K562 (cell line): ENCODE data around the gene COX19. TPM values are rescaled to one million over a fixed set of nuclear protein-coding genes. Genes with fewer than 3 reads are reported as not detected.

ENCODE experiments used
- ATAC-seq: fragments of 200-7000 bp; cut with Tn5 transposase; 3 replicates; pipeline ENCODE4 v1.9.1; 2020; ENCODE audit warnings: moderate library complexity
- BruUV-seq: library from RNA; stranded (reverse); fragments of 400-500 nt; replicated peaks from 2 replicates; lab custom pipeline; 2021; lab: Mats Ljungman, UMichigan
- CTCF ChIA-PET: fragments of 300-600 bp; formaldehyde crosslinking; extraction: SDS; loops from one replicate; lab custom pipeline; 2021; ENCODE audit warnings: low intra/inter-chr PET ratio; lab: Yijun Ruan, JAX
- POLR2A ChIA-PET: fragments of 300-600, 350-650 bp; sonication (Branson Sonifier 250); formaldehyde crosslinking; extraction: SDS; loops from one replicate; lab custom pipeline; 2021; ENCODE audit warnings: antibody characterized with exemption, inconsistent platforms; lab: Yijun Ruan, JAX
- DNase-seq, 4 experiments: peaks; one replicate each; pipeline versions ENCODE4 v3.0.0 to v3.0.0-alpha.2; 2011 to 2018; ENCODE audit warnings: low spot score in 3 of 4, mixed read lengths in 3 of 4; ENCODE audit errors: extremely low read depth in 1 of 4
- FAIRE-seq: peaks from 2 replicates; lab custom pipeline; 2011; peaks lifted over from hg19 to GRCh38; lab: Jason Lieb, UNC
- H2AFZ ChIP-seq: 2 replicates; pipeline ENCODE4 v1.6.0; 2011; ENCODE audit warnings: low read depth, low read length, control low read depth, inconsistent platforms
- H3K27ac ChIP-seq: fragments of 200-600 bp; 3 replicates; pipeline ENCODE4 v1.8.0; 2011; ENCODE audit warnings: low read depth, mild to moderate bottlenecking, control low read depth, inconsistent platforms, low read length, moderate library complexity, mixed read lengths; ENCODE audit errors: extremely low read depth
- H3K27me3 ChIP-seq, 2 experiments: fragments of 300-600 bp in 1 of 2; 2 replicates in 1 of 2; 3 replicates in 1 of 2; pipeline versions ENCODE4 v1.6.0 to v1.8.0; 2011; ENCODE audit warnings: inconsistent platforms in 2 of 2, low read length in 2 of 2, mild to moderate bottlenecking in 1 of 2, mixed read lengths in 1 of 2, moderate library complexity in 1 of 2; ENCODE audit not compliant: control insufficient read depth in 2 of 2, insufficient read depth in 2 of 2
- H3K36me3 ChIP-seq: fragments of 300-600 bp; 3 replicates; pipeline ENCODE4 v1.8.0; 2011; ENCODE audit warnings: mild to moderate bottlenecking, low read length, inconsistent platforms; ENCODE audit not compliant: control insufficient read depth, insufficient read depth
- H3K4me1 ChIP-seq, 2 experiments: fragments of 200-600 bp in 1 of 2; replicated peaks in 1 of 2; 2 replicates in 1 of 2; 3 replicates in 1 of 2; pipeline versions ENCODE4 v1.5.1 to v1.8.0; 2011; ENCODE audit warnings: inconsistent platforms in 2 of 2, low read length in 2 of 2, mild to moderate bottlenecking in 1 of 2, mixed read lengths in 1 of 2, moderate library complexity in 1 of 2; ENCODE audit not compliant: control insufficient read depth in 2 of 2, insufficient read depth in 2 of 2
- H3K4me2 ChIP-seq: 2 replicates; pipeline ENCODE4 v1.6.1; 2011; ENCODE audit warnings: low read length, control low read depth, inconsistent platforms, mixed read lengths; ENCODE audit not compliant: insufficient read depth
- H3K4me3 ChIP-seq: fragments of 200-600 bp; sonication (generic), shearing (Covaris generic); 2 replicates; pipeline ENCODE4 v1.5.1; 2016; ENCODE audit warnings: control low read depth, inconsistent platforms
- H3K79me2 ChIP-seq: fragments of 200-600 bp; 3 replicates; pipeline ENCODE4 v1.8.0; 2011; ENCODE audit warnings: low read length, inconsistent platforms; ENCODE audit not compliant: control insufficient read depth, insufficient read depth
- H3K9ac ChIP-seq, 2 experiments: 2 replicates each; pipeline versions ENCODE4 v1.6.0 to v1.6.1; 2011; ENCODE audit warnings: low read depth in 2 of 2, low read length in 2 of 2, control low read depth in 1 of 2, inconsistent platforms in 1 of 2, mild to moderate bottlenecking in 1 of 2, mixed read lengths in 1 of 2; ENCODE audit not compliant: insufficient read depth in 1 of 2
- H3K9me1 ChIP-seq: one replicate; pipeline ENCODE4 v1.6.0; 2011; ENCODE audit warnings: inconsistent platforms, mild to moderate bottlenecking, low read length, moderate library complexity; ENCODE audit not compliant: control insufficient read depth, insufficient read depth
- H3K9me3 ChIP-seq: replicated peaks from 2 replicates; pipeline ENCODE4 v1.5.1; 2011; ENCODE audit warnings: low read depth, low read length, inconsistent platforms; ENCODE audit not compliant: control insufficient read depth, insufficient read depth
- H4K20me1 ChIP-seq: replicated peaks from 2 replicates; pipeline ENCODE4 v1.6.1; 2011; ENCODE audit warnings: low read length, inconsistent platforms, mixed read lengths; ENCODE audit not compliant: control insufficient read depth, insufficient read depth
- CREB5 ChIP-seq: fragments of 250-450 bp; sonication (Bioruptor Pico); IDR thresholded peaks from 2 replicates; pipeline ENCODE4 v1.5.0; 2020; ENCODE audit warnings: mild to moderate bottlenecking
- MED1 ChIP-seq: sonication (generic); formaldehyde crosslinking; IDR thresholded peaks from 2 replicates; pipeline ENCODE4 v1.8.1; 2023; ENCODE audit warnings: missing genetic modification reagents, borderline replicate concordance
- NBN ChIP-seq: fragments of 450-650 bp; IDR thresholded peaks from 2 replicates; pipeline ENCODE4 v1.6.1; 2016; ENCODE audit warnings: low read depth, mild to moderate bottlenecking
- NR2C2 ChIP-seq, 2 experiments: fragments of 200-800 bp in 1 of 2; sonication (Bioruptor generic) in 1 of 2; sonication (generic) in 1 of 2; formaldehyde crosslinking in 1 of 2; IDR thresholded peaks; 2 replicates each; pipeline versions ENCODE4 v1.6.1 to v1.8.0; 2016 to 2022; ENCODE audit warnings: mild to moderate bottlenecking in 1 of 2, missing compliant biosample characterization in 1 of 2, missing genetic modification characterization in 1 of 2, missing genetic modification reagents in 1 of 2
- POLR3A ChIP-seq: IDR thresholded peaks from 2 replicates; pipeline ENCODE4 v1.6.1; 2011; ENCODE audit warnings: borderline replicate concordance, mild to moderate bottlenecking, moderate library complexity; ENCODE audit not compliant: insufficient read length, insufficient read depth; ENCODE audit errors: extremely low read depth
- SLC30A9 ChIP-seq: fragments of 250-450 bp; sonication (Bioruptor Pico); IDR thresholded peaks from 2 replicates; pipeline ENCODE4 v1.8.0; 2022; ENCODE audit warnings: mild to moderate bottlenecking, moderate library complexity
- YY1 ChIP-seq, 3 experiments: IDR thresholded peaks; 2 replicates each; pipeline ENCODE4 v1.6.1; 2011; ENCODE audit warnings: low read length in 2 of 3, mild to moderate bottlenecking in 2 of 3, moderate library complexity in 2 of 3, borderline replicate concordance in 1 of 3, control low read depth in 1 of 3, low read depth in 1 of 3; ENCODE audit not compliant: insufficient read depth in 3 of 3, insufficient replicate concordance in 2 of 3, control insufficient read depth in 1 of 3, insufficient read length in 1 of 3; ENCODE audit errors: extremely low read depth in 1 of 3
- ZNF282 ChIP-seq: sonication (generic); formaldehyde crosslinking; IDR thresholded peaks from 2 replicates; pipeline ENCODE4 v1.8.1; 2023; ENCODE audit warnings: missing genetic modification reagents
- ZNF592 ChIP-seq: fragments of 450-650 bp; IDR thresholded peaks from 2 replicates; pipeline ENCODE4 v1.6.1; 2017; ENCODE audit warnings: antibody characterized with exemption, mild to moderate bottlenecking
- ZNF76 ChIP-seq: fragments of 250-450 bp; sonication (Bioruptor Pico); IDR thresholded peaks from 2 replicates; pipeline ENCODE4 v1.4.0; 2020; ENCODE audit warnings: mild to moderate bottlenecking, moderate library complexity, borderline replicate concordance
- WGBS: fragments of 100-300 bp; shearing (Covaris generic); methylation state at CpG from one replicate; pipeline ENCODE4 v1.1.6; 2016; ENCODE audit warnings: low coverage, mixed read lengths; ENCODE audit not compliant: insufficient coverage; ENCODE audit errors: missing lambda C conversion rate; 5-methylcytosine and 5-hydroxymethylcytosine counted together
- in situ Hi-C: fragments of 300-500 bp; cut with MboI; formaldehyde crosslinking; loops from 4 replicates; pipeline ENCODE4 v1.15.0; 2018; ENCODE audit warnings: inconsistent platforms, mixed read lengths
- intact Hi-C: fragments of 100-400 bp; cut with micrococcal nuclease; formaldehyde crosslinking; loops from 2 replicates; pipeline ENCODE4 v1.14.2; 2022
- polyA plus RNA-seq, 8 experiments: library from polyadenylated mRNA; depleted of rRNA in 4 of 8; stranded (reverse) in 5 of 8; unstranded in 3 of 8; fragments of >200 nt; fragmentation: Nextera tagmentation in 2 of 8; fragmentation: Illumina TruSeq in 1 of 8; extraction: Ambion mirVana in 2 of 8; extraction: Trizol in 1 of 8; gene quantifications; 2 replicates each; pipeline versions ENCODE4 v1.2.1 to v1.2.3, GENCODE V29; 2011 to 2014; ENCODE audit warnings: inconsistent platforms in 1 of 8, missing spikeins in 1 of 8
- total RNA-seq, 7 experiments: library from RNA; depleted of rRNA in 6 of 7; stranded (reverse); fragments of >200 nt in 6 of 7; fragmentation: Illumina TruSeq in 2 of 7; extraction: Trizol in 2 of 7; gene quantifications; 2 replicates each; pipeline versions ENCODE4 v1.2.1 to v1.2.3, GENCODE V29; 2011 to 2021; ENCODE audit warnings: low replicate concordance in 1 of 7
- TF ChIP-seq, protein P1 (sequence below): fragments of 150-350 bp; conservative IDR thresholded peaks from 2 replicates; pipeline ENCODE4 v1.6.1; 2014; ENCODE audit warnings: low read length

Gene COX19
- total and polyA plus RNA-seq, 9 of the 15 experiments (the other 6 are each of a cell fraction or from before 2014, with no cell fraction given): 5.2 to 10.5 (median 7.9) TPM

DNA sequence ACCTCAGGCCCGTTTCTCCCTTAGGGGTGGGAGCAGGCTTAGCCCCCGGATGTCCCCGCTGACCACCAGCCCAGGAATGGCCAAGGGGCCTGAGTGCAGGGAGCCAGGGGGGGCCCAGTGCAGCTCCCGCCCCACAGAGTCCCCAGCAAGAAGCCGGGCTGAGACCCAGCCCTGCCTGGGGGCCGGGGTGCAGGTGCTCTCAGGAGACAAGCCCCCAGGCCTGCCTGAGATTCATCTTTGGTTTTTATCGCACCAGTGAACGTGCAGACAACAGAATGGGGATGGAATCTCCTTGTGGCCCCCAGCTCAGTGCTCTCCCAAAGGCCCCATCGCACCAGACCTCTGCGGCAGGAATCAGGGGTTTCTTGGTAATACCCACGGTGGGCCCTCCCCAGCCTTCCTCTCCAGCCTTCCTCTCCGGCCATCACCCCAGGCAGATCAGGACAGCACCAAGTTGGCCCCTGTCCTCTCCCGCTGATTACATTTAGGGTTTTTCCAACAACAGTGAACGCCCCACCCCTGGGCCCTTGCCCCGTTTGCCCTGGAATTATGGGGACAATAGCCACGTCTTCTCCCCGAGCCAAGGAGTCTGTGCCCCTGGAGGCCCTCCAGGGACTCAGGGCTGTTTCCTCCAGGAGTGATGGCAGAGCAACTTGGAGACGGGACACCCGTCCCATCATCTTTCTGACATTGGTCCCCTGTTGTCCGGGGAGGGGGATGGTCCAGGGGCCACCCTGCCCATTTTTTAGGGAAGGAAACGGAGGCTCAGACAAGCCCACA is 43.3 kb downstream of the COX19 start:
- H2AFZ ChIP-seq: no peak overlapping the region
- H3K4me3 ChIP-seq: no peak overlapping the region
- WGBS: 10% methylated on average over 19 of the region's 21 CpGs
- 0 out of 2 replicates have a peak, but pooled peaks cover 4% of the 10 kb centered on the region for H4K20me1 ChIP-seq
- H3K4me1 ChIP-seq: peaks cover 0 to 26% of the 10 kb centered on the region in 2 experiments; a peak in 3 of 5 replicates
- no TSS peak for BruUV-seq
- no peaks in the 10 kb centered on the region for H3K9me3 ChIP-seq
- H3K36me3 ChIP-seq: no peaks in the 10 kb centered on the region
- in situ Hi-C loops: no loop called here
- DNase-seq (no peak), FAIRE-seq (no peak), ATAC-seq (no peak)
- no peak overlapping the region for H3K4me2 ChIP-seq
- ChIA-PET CTCF (no interaction called here), POLR2A (no interaction called here)
- H3K79me2 ChIP-seq: no peaks in the 10 kb centered on the region
- no peaks in the 10 kb centered on the region for H3K9me1 ChIP-seq
- peaks cover 2 to 42% of the 10 kb centered on the region in 2 experiments; a peak in 3 of 5 replicates for H3K27me3 ChIP-seq
- no peak overlapping the region for H3K9ac ChIP-seq
- intact Hi-C loops: no loop called here
- H3K27ac ChIP-seq: no peak overlapping the region
- TF ChIP-seq NR2C2 (CRISPR knock-in tag; IDR thresholded peaks at IDR 0.05): no peak
- no peak for TF ChIP-seq NR2C2 (tag; IDR thresholded peaks at IDR 0.05)
- no peak for TF ChIP-seq SLC30A9
- TF ChIP-seq, protein P1, sequence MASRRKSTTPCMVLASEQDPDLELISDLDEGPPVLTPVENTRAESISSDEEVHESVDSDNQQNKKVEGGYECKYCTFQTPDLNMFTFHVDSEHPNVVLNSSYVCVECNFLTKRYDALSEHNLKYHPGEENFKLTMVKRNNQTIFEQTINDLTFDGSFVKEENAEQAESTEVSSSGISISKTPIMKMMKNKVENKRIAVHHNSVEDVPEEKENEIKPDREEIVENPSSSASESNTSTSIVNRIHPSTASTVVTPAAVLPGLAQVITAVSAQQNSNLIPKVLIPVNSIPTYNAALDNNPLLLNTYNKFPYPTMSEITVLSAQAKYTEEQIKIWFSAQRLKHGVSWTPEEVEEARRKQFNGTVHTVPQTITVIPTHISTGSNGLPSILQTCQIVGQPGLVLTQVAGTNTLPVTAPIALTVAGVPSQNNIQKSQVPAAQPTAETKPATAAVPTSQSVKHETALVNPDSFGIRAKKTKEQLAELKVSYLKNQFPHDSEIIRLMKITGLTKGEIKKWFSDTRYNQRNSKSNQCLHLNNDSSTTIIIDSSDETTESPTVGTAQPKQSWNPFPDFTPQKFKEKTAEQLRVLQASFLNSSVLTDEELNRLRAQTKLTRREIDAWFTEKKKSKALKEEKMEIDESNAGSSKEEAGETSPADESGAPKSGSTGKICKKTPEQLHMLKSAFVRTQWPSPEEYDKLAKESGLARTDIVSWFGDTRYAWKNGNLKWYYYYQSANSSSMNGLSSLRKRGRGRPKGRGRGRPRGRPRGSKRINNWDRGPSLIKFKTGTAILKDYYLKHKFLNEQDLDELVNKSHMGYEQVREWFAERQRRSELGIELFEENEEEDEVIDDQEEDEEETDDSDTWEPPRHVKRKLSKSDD: no peak
- no peak for TF ChIP-seq POLR3A
- TF ChIP-seq CREB5 (CRISPR knock-in tag): no peak
- no peak for TF ChIP-seq NBN
- no peak for TF ChIP-seq ZNF282 (CRISPR knock-in tag)
- no peak for TF ChIP-seq ZNF76 (CRISPR knock-in tag)
- no peak for TF ChIP-seq YY1 (IDR thresholded peaks at IDR 0.05; ENCODE audit: borderline replicate concordance in 1 of 3, control insufficient read depth in 1 of 3, extremely low read depth in 1 of 3, insufficient read depth in 3 of 3, insufficient read length in 1 of 3, insufficient replicate concordance in 2 of 3, low read depth in 1 of 3, low read length in 2 of 3)
- no peak for TF ChIP-seq ZNF592
- TF ChIP-seq MED1 (CRISPR knock-in tag): no peak
